SK-N-SH treated with all-trans-retinoic acid at 6 μM for 48 hours (cell line): ENCODE measurements around the gene AXIN2.

Experiments
- ARNTL ChIP-seq: fragments of 450-650 bp; formaldehyde crosslinking; IDR thresholded peaks from 2 replicates; pipeline ENCODE4 v1.5.0; 2020; ENCODE audit warnings: low read depth, mild to moderate bottlenecking, moderate library complexity, borderline replicate concordance
- BACH2 ChIP-seq: fragments of 250-450 bp; sonication (Bioruptor Pico); IDR thresholded peaks from 2 replicates; pipeline ENCODE4 v1.9.0; 2021; ENCODE audit warnings: mild to moderate bottlenecking, borderline replicate concordance
- CREB5 ChIP-seq: fragments of 250-450 bp; sonication (Bioruptor Pico); IDR thresholded peaks from 2 replicates; pipeline ENCODE4 v1.5.1; 2020; ENCODE audit warnings: low read depth, mild to moderate bottlenecking, moderate library complexity
- CSDC2 ChIP-seq: fragments of 250-450 bp; sonication (Bioruptor Pico); IDR thresholded peaks from 2 replicates; pipeline ENCODE4 v1.5.0; 2020; ENCODE audit warnings: mild to moderate bottlenecking, moderate library complexity
- CSRNP3 ChIP-seq: fragments of 250-450 bp; sonication (Bioruptor Pico); IDR thresholded peaks from 2 replicates; pipeline ENCODE4 v1.5.1; 2021; ENCODE audit warnings: mild to moderate bottlenecking, moderate library complexity
- ISL1 ChIP-seq: fragments of 250-450 bp; sonication (Bioruptor Pico); IDR thresholded peaks from 2 replicates; pipeline ENCODE4 v2.1.2; 2022; ENCODE audit warnings: mild to moderate bottlenecking, moderate library complexity
- RARB ChIP-seq: fragments of 250-450 bp; sonication (Bioruptor Pico); IDR thresholded peaks from 2 replicates; pipeline ENCODE4 v1.8.0; 2021; ENCODE audit warnings: mild to moderate bottlenecking, moderate library complexity
- TOX ChIP-seq: fragments of 250-450 bp; sonication (Bioruptor Pico); IDR thresholded peaks from 2 replicates; pipeline ENCODE4 v1.8.0; 2021; ENCODE audit warnings: mild to moderate bottlenecking, moderate library complexity, borderline replicate concordance
- ZFP3 ChIP-seq: fragments of 250-450 bp; sonication (Bioruptor Pico); IDR thresholded peaks from 2 replicates; pipeline ENCODE4 v1.5.0; 2020; ENCODE audit warnings: mild to moderate bottlenecking, moderate library complexity
- ZNF565 ChIP-seq: fragments of 450-650 bp; formaldehyde crosslinking; conservative IDR thresholded peaks from 2 replicates; pipeline ENCODE4 v1.5.0; 2020; ENCODE audit warnings: low read depth, mild to moderate bottlenecking, moderate library complexity

- no peak for TF ChIP-seq ISL1 (CRISPR knock-in tag)
- no peak for TF ChIP-seq CSRNP3
- no peak for TF ChIP-seq ZNF565
- no peak for TF ChIP-seq RARB (CRISPR knock-in tag)
- TF ChIP-seq BACH2 (CRISPR knock-in tag), result no peak
- no peak for TF ChIP-seq TOX
- no peak for TF ChIP-seq ARNTL (CRISPR knock-in tag)
- TF ChIP-seq ZFP3 (CRISPR knock-in tag), result no peak
- TF ChIP-seq CREB5, result no peak
- no peak for TF ChIP-seq CSDC2 (CRISPR knock-in tag)
These were observed 57.3 kb downstream of the AXIN2 start for GRCh38 chr17:65504141-65504540.
